Osteocyte (in vitro differentiated cells): ENCODE measurements around the gene ORC6. TPM values are rescaled to one million over a fixed set of nuclear protein-coding genes. Genes with fewer than 3 reads are reported as not detected.

ENCODE experiments used
- DNase-seq: peaks from one replicate; pipeline ENCODE4 v3.0.0; 2021; ENCODE audit warnings: mixed read lengths; ENCODE audit not compliant: unreplicated experiment; ENCODE audit errors: extremely low spot score
- H3K27ac Mint-ChIP-seq: one replicate; pipeline ENCODE4 v1.8.0; 2021; ENCODE audit warnings: mild to moderate bottlenecking, mixed read lengths; ENCODE audit not compliant: unreplicated experiment
- H3K27me3 Mint-ChIP-seq: one replicate; pipeline ENCODE4 v1.8.0; 2021; ENCODE audit warnings: mixed read lengths; ENCODE audit not compliant: unreplicated experiment
- H3K36me3 Mint-ChIP-seq: one replicate; pipeline ENCODE4 v1.8.0; 2021; ENCODE audit warnings: mixed read lengths; ENCODE audit not compliant: unreplicated experiment
- H3K4me1 Mint-ChIP-seq: one replicate; pipeline ENCODE4 v1.8.0; 2021; ENCODE audit warnings: mixed read lengths; ENCODE audit not compliant: unreplicated experiment
- H3K4me3 Mint-ChIP-seq: one replicate; pipeline ENCODE4 v1.8.0; 2021; ENCODE audit warnings: mild to moderate bottlenecking, moderate library complexity, mixed read lengths; ENCODE audit not compliant: unreplicated experiment
- H3K9me3 Mint-ChIP-seq: one replicate; pipeline ENCODE4 v1.8.0; 2021; ENCODE audit warnings: mixed read lengths; ENCODE audit not compliant: unreplicated experiment
- total RNA-seq: library from RNA; stranded (reverse); gene quantifications from 2 replicates; pipeline ENCODE4 v1.2.1, GENCODE V29; 2021
- TF ChIP-seq, protein P1 (sequence below): fragments of 200-600 bp; sonication (generic); IDR thresholded peaks from 2 replicates; pipeline ENCODE4 v1.5.0; 2021; ENCODE audit warnings: antibody characterized with exemption, mild to moderate bottlenecking, moderate library complexity

ORC6 gene
- total RNA-seq, 1 donor from 2014 or later: 8.8 TPM

DNA sequence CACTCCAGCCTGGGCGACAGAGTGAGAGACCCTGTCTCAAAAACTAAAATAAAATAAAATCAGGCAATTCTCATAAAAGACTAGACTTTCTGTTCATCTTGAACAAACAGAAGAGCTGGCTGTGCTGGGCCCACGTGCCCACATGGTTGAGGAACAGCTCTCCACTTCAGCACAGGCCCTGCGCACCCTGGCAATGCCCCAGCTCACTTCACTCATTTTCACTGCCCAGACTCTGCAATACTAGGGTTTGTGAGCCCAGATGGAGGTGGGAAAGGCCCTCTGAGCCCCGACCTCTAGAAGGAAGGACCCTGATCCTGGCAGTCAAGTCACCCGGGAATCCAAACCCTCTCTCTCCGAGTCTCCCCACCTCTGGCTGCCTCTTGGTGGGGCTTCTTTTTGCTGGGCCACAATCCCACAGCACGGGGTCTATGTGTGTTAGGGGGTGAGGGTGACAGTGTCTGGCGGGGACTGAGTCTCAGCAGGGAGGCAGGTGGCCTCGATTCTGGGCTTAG, 43.9 kb downstream of the ORC6 start:
- Mint-ChIP-seq H3K4me3 (no peak overlapping the region), H3K36me3 (no peaks in the 10 kb centered on the region), H3K27ac (no peak overlapping the region), H3K9me3 (no peaks in the 10 kb centered on the region), H3K27me3 (no peaks in the 10 kb centered on the region), H3K4me1 (peaks cover 6% of the 10 kb centered on the region)
- TF ChIP-seq, protein P1, sequence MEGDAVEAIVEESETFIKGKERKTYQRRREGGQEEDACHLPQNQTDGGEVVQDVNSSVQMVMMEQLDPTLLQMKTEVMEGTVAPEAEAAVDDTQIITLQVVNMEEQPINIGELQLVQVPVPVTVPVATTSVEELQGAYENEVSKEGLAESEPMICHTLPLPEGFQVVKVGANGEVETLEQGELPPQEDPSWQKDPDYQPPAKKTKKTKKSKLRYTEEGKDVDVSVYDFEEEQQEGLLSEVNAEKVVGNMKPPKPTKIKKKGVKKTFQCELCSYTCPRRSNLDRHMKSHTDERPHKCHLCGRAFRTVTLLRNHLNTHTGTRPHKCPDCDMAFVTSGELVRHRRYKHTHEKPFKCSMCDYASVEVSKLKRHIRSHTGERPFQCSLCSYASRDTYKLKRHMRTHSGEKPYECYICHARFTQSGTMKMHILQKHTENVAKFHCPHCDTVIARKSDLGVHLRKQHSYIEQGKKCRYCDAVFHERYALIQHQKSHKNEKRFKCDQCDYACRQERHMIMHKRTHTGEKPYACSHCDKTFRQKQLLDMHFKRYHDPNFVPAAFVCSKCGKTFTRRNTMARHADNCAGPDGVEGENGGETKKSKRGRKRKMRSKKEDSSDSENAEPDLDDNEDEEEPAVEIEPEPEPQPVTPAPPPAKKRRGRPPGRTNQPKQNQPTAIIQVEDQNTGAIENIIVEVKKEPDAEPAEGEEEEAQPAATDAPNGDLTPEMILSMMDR: no peak
- no peak for DNase-seq

DNA sequence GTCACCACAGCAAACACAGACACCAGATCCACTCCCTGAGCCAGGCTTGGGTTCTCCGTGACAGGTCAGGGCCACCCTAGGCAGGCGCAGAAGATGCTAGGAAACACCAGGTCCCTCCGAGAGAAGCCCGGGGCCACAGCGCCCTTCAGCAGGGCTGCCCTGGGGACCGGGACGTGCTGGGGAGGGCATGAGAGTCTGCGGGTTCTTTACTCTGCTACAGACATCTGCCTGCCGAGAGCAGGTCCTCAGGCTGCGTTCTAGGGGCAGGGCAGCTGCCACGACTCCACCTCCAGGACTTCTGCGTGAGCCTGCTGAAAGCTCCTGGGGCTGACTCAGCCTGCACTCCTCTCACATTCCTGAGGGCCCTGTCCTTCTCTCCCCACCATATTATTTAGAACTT, 47.2 kb downstream of the ORC6 start:
- H3K4me1 Mint-ChIP-seq: no peaks in the 10 kb centered on the region
- H3K9me3 Mint-ChIP-seq: no peaks in the 10 kb centered on the region
- H3K4me3 Mint-ChIP-seq: no peak overlapping the region
- TF ChIP-seq, protein P1: no peak
- no peak for DNase-seq
- H3K27ac Mint-ChIP-seq: no peak overlapping the region
- no peaks in the 10 kb centered on the region for H3K27me3 Mint-ChIP-seq
- no peaks in the 10 kb centered on the region for H3K36me3 Mint-ChIP-seq

DNA sequence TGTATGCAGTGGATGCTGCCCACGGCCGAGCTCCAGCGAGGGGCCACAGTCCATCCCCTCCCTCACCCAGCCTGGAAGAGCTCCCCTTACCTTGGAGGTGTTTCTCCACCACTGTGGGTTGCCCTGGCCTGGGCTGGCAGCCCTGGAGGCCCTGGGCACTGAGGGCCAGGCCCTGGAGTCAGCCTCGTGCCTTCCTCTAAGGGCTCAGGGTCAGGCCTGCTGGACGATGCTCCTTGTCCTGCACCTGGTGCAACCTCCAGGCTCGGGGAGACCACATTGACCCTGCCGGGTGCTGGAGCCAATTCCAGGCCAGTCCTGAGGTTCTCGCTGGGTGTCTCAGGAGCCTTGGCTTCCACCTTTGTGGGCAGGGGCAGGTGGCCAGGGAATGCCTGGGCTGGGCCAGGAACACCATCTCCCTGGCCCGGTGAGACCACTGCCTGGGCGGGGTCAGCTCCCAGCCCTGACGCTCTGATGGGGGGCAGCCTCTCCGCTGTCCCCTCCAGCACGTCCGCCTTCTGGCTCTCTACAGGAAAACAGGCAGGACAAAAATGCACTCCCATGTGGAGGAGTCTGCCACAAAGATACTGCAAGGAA, 48.3 kb downstream of the ORC6 start:
- Mint-ChIP-seq H3K9me3 (no peaks in the 10 kb centered on the region), H3K4me3 (no peak overlapping the region), H3K27ac (no peak overlapping the region), H3K27me3 (no peaks in the 10 kb centered on the region), H3K4me1 (no peaks in the 10 kb centered on the region), H3K36me3 (no peaks in the 10 kb centered on the region)
- no peak for DNase-seq
- TF ChIP-seq, protein P1: no peak

DNA sequence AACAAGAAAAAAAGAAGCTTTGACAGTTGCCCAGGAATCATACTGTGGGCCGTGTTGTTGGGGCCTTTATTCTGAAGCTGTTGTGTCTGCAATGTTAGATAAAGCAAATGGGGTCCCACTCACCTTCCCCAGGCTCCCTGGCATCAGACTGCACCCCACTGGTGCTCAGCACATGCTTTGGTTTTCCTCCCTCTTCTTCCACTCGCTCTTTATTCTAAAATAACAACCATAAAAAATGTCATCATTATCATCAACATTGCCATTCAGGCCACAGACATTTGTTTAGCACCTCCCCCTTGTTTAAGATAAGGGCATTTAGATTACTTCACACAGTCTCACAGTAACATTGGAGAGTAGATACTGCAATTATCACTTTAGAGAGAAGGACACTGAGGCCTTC, 50.5 kb downstream of the ORC6 start:
- H3K4me3 Mint-ChIP-seq: no peak overlapping the region
- H3K27me3 Mint-ChIP-seq: no peaks in the 10 kb centered on the region
- DNase-seq: no peak
- H3K27ac Mint-ChIP-seq: no peak overlapping the region
- no peaks in the 10 kb centered on the region for H3K36me3 Mint-ChIP-seq
- peaks cover 6% of the 10 kb centered on the region for H3K4me1 Mint-ChIP-seq
- TF ChIP-seq, protein P1: no peak
- no peaks in the 10 kb centered on the region for H3K9me3 Mint-ChIP-seq

DNA sequence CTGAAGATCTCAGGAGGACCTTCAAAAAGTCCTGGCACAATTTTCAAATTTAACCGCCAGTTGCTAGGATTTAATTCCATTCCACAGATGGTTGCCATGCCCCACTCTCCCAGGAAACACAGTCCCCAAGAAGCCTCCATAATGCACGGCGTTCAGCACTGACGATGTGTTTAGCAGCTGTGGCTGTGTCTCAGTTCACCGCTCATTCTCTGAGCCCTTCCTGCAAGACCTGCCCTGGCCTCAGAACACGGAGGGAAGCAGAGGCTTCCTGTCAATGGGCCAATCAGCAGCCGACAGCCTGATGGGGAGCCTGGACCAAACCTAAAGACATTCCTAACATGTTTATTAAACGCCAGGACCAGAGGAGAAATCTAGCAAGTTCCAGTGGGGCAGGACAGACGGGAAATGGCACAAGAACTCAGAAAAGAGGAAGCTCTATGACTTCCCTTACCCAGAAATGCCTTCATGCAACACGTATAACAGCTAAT, 53.8 kb downstream of the ORC6 start:
- no peaks in the 10 kb centered on the region for H3K36me3 Mint-ChIP-seq
- H3K27ac Mint-ChIP-seq: peak overlapping the region; percentile 1
- H3K4me1 Mint-ChIP-seq: peaks cover 24% of the 10 kb centered on the region
- TF ChIP-seq, protein P1: no peak
- DNase-seq: no peak
- H3K9me3 Mint-ChIP-seq: no peaks in the 10 kb centered on the region
- no peaks in the 10 kb centered on the region for H3K27me3 Mint-ChIP-seq
- H3K4me3 Mint-ChIP-seq: no peak overlapping the region
